GM21825 (cell line): ENCODE data around the gene TRAPPC5.

Experiments
- ATAC-seq: cut with Tn5 transposase; IDR thresholded peaks from one replicate; pipeline ENCODE4 v1.9.1; 2021; ENCODE audit warnings: mild to moderate bottlenecking, moderate library complexity; ENCODE audit not compliant: unreplicated experiment

TRAPPC5 gene

DNA sequence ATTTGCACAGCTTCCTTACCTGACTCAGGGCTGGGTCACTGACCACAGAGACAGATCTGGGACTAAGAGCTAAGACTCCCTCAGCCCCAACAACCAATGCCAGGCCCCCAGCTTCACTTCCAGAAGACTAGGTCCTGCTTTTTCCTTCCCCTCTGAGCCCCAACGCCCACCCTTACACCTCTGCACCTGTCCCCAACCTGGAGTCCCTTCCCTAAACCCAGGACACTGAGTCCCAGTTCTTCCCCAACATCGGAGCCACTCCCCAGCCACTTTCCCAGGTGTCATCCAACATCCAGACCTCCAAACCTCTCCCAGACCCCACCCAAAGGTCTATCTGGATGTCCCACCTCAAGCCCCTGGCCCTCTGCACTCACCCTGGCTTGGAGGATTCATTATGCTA is 18.4 kb downstream of the TRAPPC5 start:
- ATAC-seq: no peak

GRCh38 chr19:7699417-7700401 is 19.1 kb downstream of the TRAPPC5 start:
- no peak for ATAC-seq

DNA sequence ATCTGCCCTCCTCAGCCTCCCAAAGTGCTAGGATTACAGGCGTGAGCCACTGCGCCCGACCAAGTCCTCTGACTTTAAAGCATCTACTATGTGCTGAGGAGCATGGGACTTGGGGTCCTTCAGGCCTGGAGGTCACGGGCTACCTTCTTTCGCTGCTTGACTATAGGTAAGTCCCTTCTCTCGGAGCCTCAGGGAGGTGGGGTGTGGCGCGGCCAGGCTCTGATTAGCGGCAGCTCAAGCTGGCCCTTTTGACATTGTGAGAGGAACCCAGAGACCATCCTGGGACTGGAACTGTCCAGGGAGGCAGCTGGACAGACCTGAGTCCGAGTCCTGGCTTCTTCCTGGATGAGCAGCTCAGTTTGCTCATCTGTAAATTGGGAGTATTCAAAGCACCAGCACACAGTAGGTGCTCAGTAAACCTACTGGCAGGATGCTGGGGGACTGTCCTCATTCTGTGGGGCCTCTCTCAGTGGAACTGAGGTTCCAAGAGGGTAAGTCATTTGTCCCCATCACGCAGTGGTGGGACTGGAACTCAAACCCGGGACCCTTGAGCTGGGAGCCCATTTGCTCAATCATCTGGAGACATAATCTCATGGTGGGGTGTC is 20.5 kb downstream of the TRAPPC5 start:
- no peak for ATAC-seq

- ATAC-seq: peak; percentile 37
These were observed 21.2 kb downstream of the TRAPPC5 start, which contains the start of gene FCER2 for GRCh38 chr19:7701654-7702457. FCER2 (minus strand) TSS chr19:7702131; CDS start chr19:7699760, 2,371 bp downstream.

- no peak for ATAC-seq
These were observed 22.7 kb downstream of the TRAPPC5 start for GRCh38 chr19:7703332-7703731.

DNA sequence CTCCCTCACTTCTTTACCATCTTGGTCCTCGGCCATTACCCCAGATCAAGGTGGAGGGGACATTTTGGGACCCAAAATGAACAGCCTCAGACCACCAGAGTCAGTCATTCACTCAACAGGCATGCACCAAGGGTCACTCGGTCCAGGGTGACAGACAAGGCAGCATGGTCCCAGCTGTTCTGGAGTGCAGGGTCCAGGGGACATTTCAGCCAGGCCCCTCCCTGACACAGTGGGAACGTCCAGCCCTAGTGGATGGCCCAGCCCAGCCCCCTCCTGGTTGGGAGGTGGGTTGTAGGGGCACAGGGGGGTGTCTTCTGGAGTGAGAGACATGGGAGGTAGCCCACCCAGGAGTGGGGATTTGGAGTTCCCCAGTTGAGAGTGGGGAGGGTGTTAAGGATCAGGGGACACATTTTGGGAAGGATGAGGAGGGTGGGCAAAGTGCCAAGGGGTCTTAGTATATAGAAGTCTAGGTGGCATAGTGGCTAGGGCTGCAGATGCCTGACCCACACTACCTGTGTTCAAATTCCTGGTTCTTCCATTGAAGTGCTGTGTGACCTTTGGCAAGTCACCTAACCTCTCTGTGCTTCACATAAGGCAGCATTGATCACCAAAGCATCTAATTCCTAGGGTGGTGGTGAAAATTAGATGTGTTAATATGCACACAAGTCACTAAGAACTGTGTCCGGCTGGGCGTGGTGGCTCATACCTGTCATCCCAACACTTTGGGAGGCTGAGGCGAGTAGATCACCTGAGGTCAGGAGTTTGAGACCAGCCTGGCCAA is 23.8 kb downstream of the TRAPPC5 start:
- no peak for ATAC-seq

- peak; percentile 47 for ATAC-seq
These were observed 25.0 kb downstream of the TRAPPC5 start for GRCh38 chr19:7705387-7706187.

GRCh38 chr19:7706188-7706954 is 25.7 kb downstream of the TRAPPC5 start:
- no peak for ATAC-seq

DNA sequence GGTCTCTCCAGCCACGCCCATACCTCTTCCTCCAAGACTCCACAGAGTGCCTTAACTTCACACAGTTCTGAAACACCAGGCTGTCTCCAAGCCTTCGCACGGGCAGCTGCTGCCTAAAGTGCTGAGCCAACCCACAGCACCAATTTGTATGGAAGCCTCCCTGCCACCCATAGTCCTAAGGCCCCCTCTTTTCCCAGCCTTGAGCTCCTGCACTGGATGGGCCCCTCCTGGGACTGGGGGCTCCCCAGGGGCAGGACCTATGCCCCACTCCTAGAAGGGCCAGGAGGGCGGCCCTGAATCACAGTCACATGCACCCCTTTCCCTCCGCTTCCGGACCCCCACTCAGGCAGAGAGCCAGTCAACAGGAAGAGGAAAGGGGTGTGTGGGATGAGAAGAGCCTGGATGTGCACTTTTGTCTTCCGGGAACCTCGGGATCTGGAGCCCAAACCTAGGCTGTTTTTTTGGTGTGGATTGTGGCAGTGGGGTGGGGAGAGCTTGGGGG is 26.4 kb downstream of the TRAPPC5 start:
- no peak for ATAC-seq

DNA sequence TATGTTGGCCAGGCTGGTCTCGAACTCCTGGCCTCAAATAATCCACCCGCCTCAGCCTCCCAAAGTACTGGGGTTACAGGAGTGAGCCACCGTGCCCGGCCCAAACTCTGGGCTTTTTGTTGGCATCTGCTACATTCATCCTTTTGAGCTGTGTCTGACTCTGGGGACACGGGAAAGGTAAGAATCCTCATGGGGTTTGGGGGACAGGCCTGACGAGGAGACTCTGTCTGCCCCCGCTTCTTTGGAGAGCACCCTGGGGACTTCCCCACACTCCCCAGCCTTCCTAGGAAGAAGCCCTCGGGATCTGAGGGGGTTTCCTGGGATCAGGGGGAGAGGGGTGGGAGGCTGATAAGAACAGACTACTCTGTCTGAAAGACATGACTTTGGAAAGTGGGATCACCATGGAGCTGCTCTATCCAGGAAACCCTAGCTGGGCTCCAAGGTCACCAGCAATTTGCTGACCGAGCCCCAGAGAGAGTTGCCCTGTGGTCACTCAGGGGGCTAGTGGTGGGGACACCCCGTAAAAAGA is 29.4 kb downstream of the TRAPPC5 start:
- no peak for ATAC-seq

DNA sequence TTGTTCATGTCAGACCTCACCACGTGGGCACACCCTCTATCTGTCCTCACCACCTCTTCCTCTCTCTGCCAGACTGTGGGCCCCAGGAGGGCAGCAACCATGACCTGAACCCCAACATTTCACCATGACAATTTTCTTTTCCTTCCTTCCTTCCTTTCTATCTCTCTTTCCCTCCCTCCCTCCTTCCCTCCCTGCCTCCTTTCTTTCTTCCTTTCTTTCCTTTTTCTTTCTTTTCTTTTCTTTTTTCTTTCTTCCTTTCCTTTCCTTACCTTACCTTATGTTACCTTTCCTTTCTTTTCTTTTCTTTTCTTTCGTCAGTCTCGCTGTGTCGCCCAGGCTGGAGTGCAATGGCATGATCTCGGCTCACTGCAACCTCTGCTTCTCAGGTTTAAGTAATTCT is 30.0 kb downstream of the TRAPPC5 start:
- ATAC-seq: no peak

GRCh38 chr19:7715671-7716070 is 35.0 kb downstream of the TRAPPC5 start:
- ATAC-seq: no peak

- ATAC-seq: no peak
These were observed 36.1 kb downstream of the TRAPPC5 start for GRCh38 chr19:7716762-7717161.

GRCh38 chr19:7718668-7719067 is 38.0 kb downstream of the TRAPPC5 start:
- ATAC-seq: no peak

DNA sequence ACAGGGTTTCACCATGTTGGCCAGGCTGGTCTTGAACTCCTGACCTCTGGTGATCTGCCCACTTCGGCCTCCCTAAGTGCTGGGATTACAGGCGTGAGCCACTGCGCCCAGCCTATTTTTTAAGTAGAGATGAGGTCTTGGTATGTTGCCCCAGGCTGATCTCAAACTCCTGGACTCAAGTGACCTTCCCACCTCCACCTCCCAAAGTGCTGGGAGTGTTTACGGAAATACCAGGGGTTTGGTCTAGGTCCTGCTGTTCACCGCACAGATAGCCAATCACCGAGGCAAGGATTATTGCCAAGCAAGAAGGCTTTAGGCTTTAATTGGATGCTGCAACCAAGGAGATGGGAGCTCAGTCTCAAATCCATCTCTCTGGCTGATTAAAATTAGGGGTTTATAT is 39.7 kb downstream of the TRAPPC5 start:
- ATAC-seq: no peak

GRCh38 chr19:7722231-7722651 is 41.6 kb downstream of the TRAPPC5 start:
- no peak for ATAC-seq

DNA sequence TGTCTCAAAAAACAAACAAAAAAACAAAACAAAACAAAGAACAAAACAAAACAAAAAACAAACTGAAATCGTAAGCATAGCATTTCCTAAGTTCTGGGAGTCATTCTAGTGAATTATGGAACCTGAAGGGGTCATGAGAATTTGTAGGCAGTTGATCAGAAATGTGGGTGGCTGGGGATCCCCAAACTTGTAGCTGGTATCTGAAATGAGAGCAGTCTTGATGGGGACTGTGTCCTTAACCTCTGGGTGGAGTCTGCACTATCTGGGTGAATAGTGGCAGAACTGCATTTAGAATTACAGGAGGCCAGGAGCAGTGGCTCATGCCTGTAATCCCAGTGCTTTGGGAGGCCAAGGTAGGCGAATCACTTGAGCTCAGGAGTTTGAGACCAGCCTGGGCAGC is 45.2 kb downstream of the TRAPPC5 start:
- no peak for ATAC-seq

- ATAC-seq: no peak
These were observed 48.6 kb downstream of the TRAPPC5 start for GRCh38 chr19:7729211-7729610.
